ENCODE results near the gene XK. TPM values are rescaled to one million over a fixed set of nuclear protein-coding genes. Genes with fewer than 3 reads are reported as not detected.

Gene XK
- total and polyA plus RNA-seq, 2 of the 4 experiments (the other 2 are of a cell fraction) = under 0.01 to 0.02 TPM

DNA sequence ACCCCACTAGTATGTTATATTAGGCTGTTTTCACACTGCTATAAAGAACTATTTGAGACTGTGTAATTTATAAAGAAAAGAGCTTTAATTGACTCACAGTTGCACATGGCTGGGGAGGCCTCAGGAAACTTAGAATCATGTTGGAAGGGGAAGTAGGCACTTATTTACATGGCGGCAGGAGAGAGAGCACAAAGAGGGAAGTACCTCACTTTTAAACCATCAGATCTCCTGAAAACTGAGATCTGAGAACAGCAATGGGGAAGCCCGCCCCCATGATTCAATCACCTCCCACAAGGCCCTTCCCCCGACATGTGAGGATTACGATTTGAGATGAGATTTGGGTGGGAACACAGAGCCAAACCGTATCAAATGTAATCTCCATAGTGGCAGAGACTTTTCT, 45.4 kb upstream of the XK start:
- WGBS, 2 experiments (ENCODE audit: extremely low coverage in 2 of 2, insufficient read length in 1 of 2) = no CpG with 5 or more reads among the region's 5 CpGs
- H2BK5ac ChIP-seq (ENCODE audit: low read depth, low read length, poor library complexity, severe bottlenecking) = no peak overlapping the region
- no peaks in the 10 kb centered on the region for H3K36me3 ChIP-seq (ENCODE audit: control insufficient read depth, insufficient read depth, low read length)
- no peaks in the 10 kb centered on the region for H3K79me1 ChIP-seq (ENCODE audit: low read depth in 1 of 2, low read length in 2 of 2)
- H3K23ac ChIP-seq (ENCODE audit: low read depth, low read length) = no peak overlapping the region
- intact Hi-C loops (cut with micrococcal nuclease) (no loop called here), in situ Hi-C loops (cut with MboI; ENCODE audit: low sequenced_read_pairs) (no loop called here), dilution Hi-C loops (cut with HindIII; ENCODE audit: low sequenced_read_pairs, unreplicated experiment) (no loop called here)
- no peaks in the 10 kb centered on the region for H3K9me1 ChIP-seq (ENCODE audit: insufficient read depth, low read length)
- no peak overlapping the region for H4K8ac ChIP-seq (ENCODE audit: low read depth in 2 of 2, low read length in 2 of 2)
- ChIA-PET POLR2A (ENCODE audit: unreplicated experiment) (no interaction called here), CTCF (no interaction called here)
- H3K27ac ChIP-seq (ENCODE audit: insufficient read depth, low read length) = no peak overlapping the region
- H3K4me2 ChIP-seq (ENCODE audit: low read depth, low read length) = no peak overlapping the region
- peaks cover 1% of the 10 kb centered on the region; the same call in 1 of the 2 replicates for H3K27me3 ChIP-seq (ENCODE audit: control insufficient read depth, insufficient read depth, low read length)
- no peak overlapping the region for H3K18ac ChIP-seq (ENCODE audit: low read depth, low read length)
- no peak for DNase-seq
- no peak for TF ChIP-seq BHLHE40 (IDR thresholded peaks at IDR 0.05; ENCODE audit: low read depth, low read length)
- TF ChIP-seq RFX5 (IDR thresholded peaks at IDR 0.05; ENCODE audit: low read depth, low read length) = no peak
- no peak for TF ChIP-seq NFE2L2 (IDR thresholded peaks at IDR 0.05; ENCODE audit: low read depth, low read length)
- no peak for TF ChIP-seq CEBPB (IDR thresholded peaks at IDR 0.05; ENCODE audit: low read depth, low read length)
- no peak for TF ChIP-seq MAZ (IDR thresholded peaks at IDR 0.05; ENCODE audit: borderline replicate concordance, low read depth, low read length)
- TF ChIP-seq MAFK (IDR thresholded peaks at IDR 0.05; ENCODE audit: low read depth, low read length) = no peak
- TF ChIP-seq ELK1 (IDR thresholded peaks at IDR 0.05; ENCODE audit: borderline replicate concordance, low read depth, low read length) = no peak
- TF ChIP-seq MXI1 (IDR thresholded peaks at IDR 0.05; ENCODE audit: borderline replicate concordance, low read depth, low read length) = no peak
- TF ChIP-seq, protein P1, sequence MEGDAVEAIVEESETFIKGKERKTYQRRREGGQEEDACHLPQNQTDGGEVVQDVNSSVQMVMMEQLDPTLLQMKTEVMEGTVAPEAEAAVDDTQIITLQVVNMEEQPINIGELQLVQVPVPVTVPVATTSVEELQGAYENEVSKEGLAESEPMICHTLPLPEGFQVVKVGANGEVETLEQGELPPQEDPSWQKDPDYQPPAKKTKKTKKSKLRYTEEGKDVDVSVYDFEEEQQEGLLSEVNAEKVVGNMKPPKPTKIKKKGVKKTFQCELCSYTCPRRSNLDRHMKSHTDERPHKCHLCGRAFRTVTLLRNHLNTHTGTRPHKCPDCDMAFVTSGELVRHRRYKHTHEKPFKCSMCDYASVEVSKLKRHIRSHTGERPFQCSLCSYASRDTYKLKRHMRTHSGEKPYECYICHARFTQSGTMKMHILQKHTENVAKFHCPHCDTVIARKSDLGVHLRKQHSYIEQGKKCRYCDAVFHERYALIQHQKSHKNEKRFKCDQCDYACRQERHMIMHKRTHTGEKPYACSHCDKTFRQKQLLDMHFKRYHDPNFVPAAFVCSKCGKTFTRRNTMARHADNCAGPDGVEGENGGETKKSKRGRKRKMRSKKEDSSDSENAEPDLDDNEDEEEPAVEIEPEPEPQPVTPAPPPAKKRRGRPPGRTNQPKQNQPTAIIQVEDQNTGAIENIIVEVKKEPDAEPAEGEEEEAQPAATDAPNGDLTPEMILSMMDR (conservative IDR thresholded peaks at IDR 0.05; ENCODE audit: low read depth, low read length) = no peak
- TF ChIP-seq RAD21 (IDR thresholded peaks at IDR 0.05; ENCODE audit: low read length) = no peak
- TF ChIP-seq, protein P2, sequence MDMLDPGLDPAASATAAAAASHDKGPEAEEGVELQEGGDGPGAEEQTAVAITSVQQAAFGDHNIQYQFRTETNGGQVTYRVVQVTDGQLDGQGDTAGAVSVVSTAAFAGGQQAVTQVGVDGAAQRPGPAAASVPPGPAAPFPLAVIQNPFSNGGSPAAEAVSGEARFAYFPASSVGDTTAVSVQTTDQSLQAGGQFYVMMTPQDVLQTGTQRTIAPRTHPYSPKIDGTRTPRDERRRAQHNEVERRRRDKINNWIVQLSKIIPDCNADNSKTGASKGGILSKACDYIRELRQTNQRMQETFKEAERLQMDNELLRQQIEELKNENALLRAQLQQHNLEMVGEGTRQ (IDR thresholded peaks at IDR 0.05; ENCODE audit: low read depth, low read length) = no peak
- no peak for TF ChIP-seq CHD1 (IDR thresholded peaks at IDR 0.05; ENCODE audit: low read depth, low read length)
- TF ChIP-seq POLR2A (IDR thresholded peaks at IDR 0.05; ENCODE audit: low read depth, low read length) = no peak
- TF ChIP-seq SMC3 (IDR thresholded peaks at IDR 0.05; ENCODE audit: low read depth, low read length) = no peak
- TF ChIP-seq FOS (IDR thresholded peaks at IDR 0.05; ENCODE audit: low read depth, low read length) = no peak
- H4K91ac ChIP-seq (ENCODE audit: insufficient read depth, low read depth, low read length) = no peak overlapping the region
- no TSS peak for BruUV-seq (replicated peaks)
- H3K4ac ChIP-seq (ENCODE audit: low read depth, low read length) = no peak overlapping the region
- H3K4me1 ChIP-seq (ENCODE audit: control insufficient read depth, insufficient read depth, low read length) = no peaks in the 10 kb centered on the region
- no peaks in the 10 kb centered on the region for H4K20me1 ChIP-seq (ENCODE audit: insufficient read depth, low read length)
- no peak for ATAC-seq (ENCODE audit: low read depth)
- no peak overlapping the region for H2BK20ac ChIP-seq (ENCODE audit: low read depth, low read length)
- no peak overlapping the region for H3K56ac ChIP-seq (ENCODE audit: extremely low read depth, insufficient read depth, low read length)
- H3K4me3 ChIP-seq (ENCODE audit: insufficient read depth, low read depth, low read length) = no peak overlapping the region
- H2BK15ac ChIP-seq (ENCODE audit: low read depth, low read length) = no peak overlapping the region
- no peak overlapping the region for H2AFZ ChIP-seq (replicated peaks; ENCODE audit: low read length, poor library complexity)
- H3K14ac ChIP-seq (replicated peaks; ENCODE audit: low read depth, low read length) = no peak overlapping the region
- H3K9ac ChIP-seq (ENCODE audit: low read depth, low read length) = no peak overlapping the region
- H3K9me3 ChIP-seq (ENCODE audit: control insufficient read depth, insufficient read depth, low read length) = no peaks in the 10 kb centered on the region
- no peak overlapping the region for H2AK9ac ChIP-seq (replicated peaks; ENCODE audit: low read depth, low read length, poor library complexity)
- H2BK120ac ChIP-seq (ENCODE audit: low read depth, low read length) = no peak overlapping the region
- no peak overlapping the region for H4K5ac ChIP-seq (ENCODE audit: low read depth, low read length)
- no peak overlapping the region for H2AK5ac ChIP-seq (ENCODE audit: low read depth, low read length)
